Measurements from ENCODE around the gene FAM20C. TPM values are rescaled to one million over a fixed set of nuclear protein-coding genes. Genes with fewer than 3 reads are reported as not detected.

Gene FAM20C
- total RNA-seq, 2 donors from 2014 or later = 56.6 to 74.3 TPM

- intact Hi-C loops (cut with DNase I) = no loop called here
- DNase-seq (ENCODE audit: low spot score) = peak; percentile 60
Measured at GRCh38 chr7:303425-303824, 111.1 kb downstream of the FAM20C start.

GRCh38 chr7:303884-304573, 111.7 kb downstream of the FAM20C start:
- intact Hi-C loops (cut with DNase I) = no loop called here

GRCh38 chr7:304574-305409, 112.4 kb downstream of the FAM20C start:
- intact Hi-C loops (cut with DNase I) = no loop called here
- peak; percentile 63 for DNase-seq (ENCODE audit: low spot score)

More at GRCh38 chr7:303884-304573, 111.7 kb downstream of the FAM20C start:
- peak; percentile 45 for DNase-seq (ENCODE audit: low spot score)

GRCh38 chr7:305410-306151, 113.2 kb downstream of the FAM20C start:
- peak; percentile 64 for DNase-seq (ENCODE audit: low spot score)
- intact Hi-C loops (cut with DNase I) = no loop called here

- intact Hi-C loops (cut with DNase I) = no loop called here
Measured at GRCh38 chr7:307970-308369, 115.6 kb downstream of the FAM20C start.

GRCh38 chr7:309586-310228, 117.3 kb downstream of the FAM20C start:
- DNase-seq (ENCODE audit: low spot score) = peak; percentile 77
- intact Hi-C loops (cut with DNase I) = no loop called here

More at GRCh38 chr7:307970-308369, 115.6 kb downstream of the FAM20C start:
- no peak for DNase-seq (ENCODE audit: low spot score)

Other genes starting within 250 kb of the FAM20C start
- gene FOXL3, start 97.6 kb downstream of the FAM20C start, total RNA-seq = not detected